Endothelial cell of umbilical vein (primary cell): ENCODE results near the gene DNAJC21. TPM values are rescaled to one million over a fixed set of nuclear protein-coding genes. Genes with fewer than 3 reads are reported as not detected.

Source experiments
- BruUV-seq: library from RNA; stranded (reverse); fragments of 400-500 nt; replicated peaks from 2 replicates; lab custom pipeline; 2021; lab: Mats Ljungman, UMichigan
- CTCF ChIA-PET: fragments of 300-600, 350-600 bp; sonication (Branson Sonifier 250); formaldehyde crosslinking; loops from one replicate; lab custom pipeline; 2021; ENCODE audit warnings: antibody characterized with exemption, inconsistent platforms; lab: Charles Lee
- POLR2A ChIA-PET: fragments of 300-600, 350-600 bp; sonication (Branson Sonifier 250); formaldehyde crosslinking; loops from one replicate; lab custom pipeline; 2021; ENCODE audit warnings: antibody characterized with exemption, inconsistent platforms; lab: Charles Lee
- DNase-seq: peaks from one replicate; pipeline ENCODE4 v3.0.0-alpha.2; 2011; ENCODE audit warnings: low read depth, low spot score
- FAIRE-seq: peaks from 2 replicates; lab custom pipeline; 2011; peaks lifted over from hg19 to GRCh38; lab: Jason Lieb, UNC
- H2AFZ ChIP-seq: 2 replicates; pipeline ENCODE4 v1.6.0; 2012; ENCODE audit warnings: low read depth, low read length, control low read depth, inconsistent platforms
- H3K27ac ChIP-seq: 2 replicates; pipeline ENCODE4 v1.5.1; 2011; ENCODE audit warnings: low read depth, mild to moderate bottlenecking, control low read depth, low read length, moderate library complexity; ENCODE audit not compliant: insufficient read depth
- H3K27me3 ChIP-seq, 2 experiments: 2 replicates each; pipeline versions ENCODE4 v1.6.0 to v1.6.1; 2011; ENCODE audit warnings: low read length in 2 of 2, mixed read lengths in 1 of 2; ENCODE audit not compliant: control insufficient read depth in 2 of 2, insufficient read depth in 2 of 2
- H3K36me3 ChIP-seq, 2 experiments: 2 replicates in 1 of 2; 3 replicates in 1 of 2; pipeline ENCODE4 v1.5.1; 2011; ENCODE audit warnings: low read length in 2 of 2, mild to moderate bottlenecking in 1 of 2, moderate library complexity in 1 of 2; ENCODE audit not compliant: control insufficient read depth in 2 of 2, insufficient read depth in 2 of 2; ENCODE audit errors: extremely low read depth in 1 of 2
- H3K4me1 ChIP-seq: 3 replicates; pipeline ENCODE4 v1.5.1; 2011; ENCODE audit warnings: mild to moderate bottlenecking, low read length; ENCODE audit not compliant: control insufficient read depth, insufficient read depth; ENCODE audit errors: extremely low read depth
- H3K4me2 ChIP-seq: 2 replicates; pipeline ENCODE4 v1.6.1; 2011; ENCODE audit warnings: low read length, control low read depth, mixed read lengths; ENCODE audit not compliant: insufficient read depth
- H3K4me3 ChIP-seq, 3 experiments: fragments of 200-600 bp in 1 of 3; sonication (generic), shearing (Covaris generic) in 1 of 3; replicated peaks in 1 of 3; 2 replicates each; pipeline ENCODE4 v1.5.1; 2011 to 2016; ENCODE audit warnings: control low read depth in 3 of 3, low read length in 3 of 3, mild to moderate bottlenecking in 2 of 3, inconsistent platforms in 1 of 3, low read depth in 1 of 3, moderate library complexity in 1 of 3; ENCODE audit not compliant: insufficient read depth in 1 of 3
- H3K79me2 ChIP-seq: 2 replicates; pipeline ENCODE4 v1.6.0; 2012; ENCODE audit warnings: low read length, inconsistent platforms; ENCODE audit not compliant: control insufficient read depth, insufficient read depth
- H3K9ac ChIP-seq: replicated peaks from 2 replicates; pipeline ENCODE3; 2011; ENCODE audit warnings: low read length, control low read depth; ENCODE audit not compliant: insufficient read depth; ENCODE audit errors: extremely low read depth
- H3K9me1 ChIP-seq: replicated peaks from 3 replicates; pipeline ENCODE4 v1.6.0; 2011; ENCODE audit warnings: mild to moderate bottlenecking, low read length; ENCODE audit not compliant: control insufficient read depth, insufficient read depth; ENCODE audit errors: extremely low read depth
- H3K9me3 ChIP-seq: replicated peaks from 2 replicates; pipeline ENCODE4 v1.5.1; 2012; ENCODE audit warnings: low read length, inconsistent platforms; ENCODE audit not compliant: control insufficient read depth, insufficient read depth
- H4K20me1 ChIP-seq: replicated peaks from 2 replicates; pipeline ENCODE3; 2011; ENCODE audit warnings: mild to moderate bottlenecking, low read length; ENCODE audit not compliant: control insufficient read depth, insufficient read depth; ENCODE audit errors: extremely low read depth
- CTCF ChIP-seq, 2 donors: IDR thresholded peaks; 1 replicate in 1 of 2; 2 replicates in 1 of 2; pipeline ENCODE4 v1.5.1; 2011; ENCODE audit warnings: low read length in 2 of 2, mild to moderate bottlenecking in 2 of 2, moderate library complexity in 2 of 2, control low read depth in 1 of 2, inconsistent platforms in 1 of 2, low read depth in 1 of 2; ENCODE audit not compliant: insufficient read depth in 1 of 2; ENCODE audit errors: extremely low read depth in 1 of 2
- EZH2 ChIP-seq: IDR thresholded peaks from 2 replicates; pipeline ENCODE4 v1.6.1; 2012; ENCODE audit warnings: borderline replicate concordance, low read depth, mild to moderate bottlenecking, moderate library complexity, low read length, inconsistent platforms; ENCODE audit not compliant: severe bottlenecking
- FOS ChIP-seq: IDR thresholded peaks from 2 replicates; pipeline ENCODE4 v1.6.1; 2011; ENCODE audit warnings: mild to moderate bottlenecking, low read length, moderate library complexity, borderline replicate concordance; ENCODE audit not compliant: insufficient read depth
- GATA2 ChIP-seq: IDR thresholded peaks from 2 replicates; pipeline ENCODE4 v1.7.0; 2011; ENCODE audit warnings: low read depth, mild to moderate bottlenecking, moderate library complexity, mixed read lengths, low read length; ENCODE audit not compliant: insufficient read length, insufficient read depth
- JUN ChIP-seq: IDR thresholded peaks from 2 replicates; pipeline ENCODE4 v1.6.1; 2011; ENCODE audit warnings: borderline replicate concordance, low read depth; ENCODE audit not compliant: insufficient read length, insufficient read depth
- MAX ChIP-seq: IDR thresholded peaks from 2 replicates; pipeline ENCODE4 v1.6.1; 2011; ENCODE audit not compliant: insufficient read depth, insufficient read length
- MYC ChIP-seq: IDR thresholded peaks from one replicate; pipeline ENCODE4 v1.6.1; 2011; ENCODE audit warnings: mild to moderate bottlenecking, low read depth, low read length
- POLR2A ChIP-seq: IDR thresholded peaks from 2 replicates; pipeline ENCODE4 v1.6.1; 2012; ENCODE audit warnings: low read depth, mild to moderate bottlenecking, control low read depth, low read length
- POLR2AphosphoS5 ChIP-seq: IDR thresholded peaks from 2 replicates; pipeline ENCODE4 v1.6.1; 2012; ENCODE audit warnings: low read depth, mild to moderate bottlenecking, control low read depth, low read length, moderate library complexity; ENCODE audit not compliant: insufficient read depth
- dilution Hi-C: fragments of 300-500 bp; cut with MboI; formaldehyde crosslinking; loops from one replicate; pipeline ENCODE4 v1.15.0; 2019; ENCODE audit warnings: low sequenced_read_pairs; ENCODE audit not compliant: extremely low pct_ligation_motif_present
- intact Hi-C: fragments of 100-400 bp; cut with micrococcal nuclease; formaldehyde crosslinking; loops from one replicate; pipeline ENCODE4 v1.10.0; 2022
- polyA plus RNA-seq, 4 experiments: library from polyadenylated mRNA; depleted of rRNA in 3 of 4; stranded (reverse) in 3 of 4; unstranded in 1 of 4; fragments of >200 nt; gene quantifications; 2 replicates each; pipeline versions ENCODE4 v1.2.1 to v1.2.3, GENCODE V29; 2011 to 2012; ENCODE audit warnings: missing spikeins in 1 of 4
- total RNA-seq: library from RNA; stranded (reverse); gene quantifications from 2 replicates; pipeline ENCODE4 v1.2.3, GENCODE V29; 2021

Gene DNAJC21
- total and polyA plus RNA-seq, 2 donors (not counting 3 experiments of a cell fraction or from before 2014, with no cell fraction given): 5.3 to 39.4 TPM

GRCh38 chr5:34993951-34994350 is 64.6 kb downstream of the DNAJC21 start:
- no peaks in the 10 kb centered on the region for H3K9me3 ChIP-seq
- H3K36me3 ChIP-seq: no peaks in the 10 kb centered on the region
- FAIRE-seq (no peak), DNase-seq (no peak)
- H4K20me1 ChIP-seq: no peaks in the 10 kb centered on the region
- ChIA-PET CTCF (interaction anchor here (2.3 kb wide), 1 partner anchor 9 kb away, joined by 28 read pairs; no protein-coding TSS in a partner anchor), POLR2A (no interaction called here)
- intact Hi-C loops: no loop called here
- no peak overlapping the region for H3K9ac ChIP-seq
- TF ChIP-seq EZH2: no peak
- no peak for TF ChIP-seq JUN
- no peak for TF ChIP-seq CTCF (IDR thresholded peaks at IDR 0.05; ENCODE audit: extremely low read depth in 1 of 2, insufficient read depth in 1 of 2, low read depth in 1 of 2, low read length in 2 of 2)
- no peak for TF ChIP-seq POLR2AphosphoS5
- no peak for TF ChIP-seq FOS
- no peak for TF ChIP-seq GATA2
- TF ChIP-seq MYC: no peak
- TF ChIP-seq POLR2A: no peak
- TF ChIP-seq MAX: no peak
- no peaks in the 10 kb centered on the region for H3K79me2 ChIP-seq
- dilution Hi-C loops: no loop called here
- peaks cover 7 to 11% of the 10 kb centered on the region in 2 experiments for H3K27me3 ChIP-seq
- H3K27ac ChIP-seq: no peak overlapping the region
- no peak overlapping the region for H3K4me2 ChIP-seq
- no peak overlapping the region for H3K4me3 ChIP-seq
- no peaks in the 10 kb centered on the region for H3K4me1 ChIP-seq
- no TSS peak for BruUV-seq
- no peak overlapping the region for H2AFZ ChIP-seq
- no peaks in the 10 kb centered on the region for H3K9me1 ChIP-seq
